Testis (tissue), 3 donors: ENCODE measurements around the gene ABCC3. TPM values are rescaled to one million over a fixed set of nuclear protein-coding genes. Genes with fewer than 3 reads are reported as not detected.
"Not testable (repeated sequence)": the region's sequence is repeated elsewhere in the genome, so short reads cannot be mapped to it uniquely, and the experiment has no call there.

ENCODE experiments used
- DNase-seq: peaks from one replicate; pipeline ENCODE4 v3.0.0-alpha.2; 2019
- H3K27ac ChIP-seq, 2 donors: fragments of 200-600 bp; sonication (generic); one replicate each; pipeline ENCODE4 v1.5.1; 2019
- H3K27me3 ChIP-seq: fragments of 200-600 bp; sonication (generic); one replicate; pipeline ENCODE4 v1.5.1; 2019
- H3K36me3 ChIP-seq: fragments of 200-600 bp; sonication (generic); one replicate; pipeline ENCODE4 v1.5.1; 2017; ENCODE audit warnings: low read depth; ENCODE audit errors: missing control alignments
- H3K4me1 ChIP-seq: fragments of 200-600 bp; sonication (generic); one replicate; pipeline ENCODE4 v1.5.1; 2019
- H3K4me3 ChIP-seq, 2 donors: fragments of 200-600 bp; sonication (generic); one replicate each; pipeline ENCODE4 v1.5.1; 2017 to 2019
- H3K9me3 ChIP-seq: fragments of 200-600 bp; sonication (generic); one replicate; pipeline ENCODE4 v1.5.1; 2017
- POLR2A ChIP-seq: fragments of 450-650 bp; IDR thresholded peaks from one replicate; pipeline ENCODE4 v1.6.1; 2017; ENCODE audit warnings: antibody characterized with exemption, mild to moderate bottlenecking, moderate library complexity
- WGBS, 2 donors: methylation state at CpG; one replicate each; pipeline ENCODE4 v1.1.5; 2018; 5-methylcytosine and 5-hydroxymethylcytosine counted together
- intact Hi-C: fragments of 100-400 bp; cut with DNase I; formaldehyde crosslinking; loops from one replicate; pipeline ENCODE4 v1.15.1; 2023; ENCODE audit warnings: low total_unique reads
- polyA plus RNA-seq: library from polyadenylated mRNA; stranded (reverse); fragments of 350-450 nt; fragmentation: Illumina TruSeq; extraction: RNeasy Lipid Tissue Mini Kit (QIAGEN cat#74804); gene quantifications from one replicate; pipeline ENCODE4 v1.2.3, GENCODE V29; 2014; ENCODE audit warnings: low read depth, low replicate concordance; ENCODE audit not compliant: insufficient read depth
- total RNA-seq, 2 donors: library from RNA; depleted of rRNA; stranded (reverse); fragments of >200 nt; gene quantifications; one replicate each; pipeline ENCODE4 v1.2.3, GENCODE V29; 2016
- TF ChIP-seq, protein P1 (sequence below), 3 experiments: fragments of 450-650 bp in 2 of 3; fragments of 200-600 bp in 1 of 3; sonication (generic) in 1 of 3; IDR thresholded peaks; one replicate each; pipeline ENCODE4 v1.5.1; 2016 to 2019; ENCODE audit warnings: antibody characterized with exemption in 3 of 3, mild to moderate bottlenecking in 2 of 3, moderate library complexity in 1 of 3

Gene ABCC3
- total and polyA plus RNA-seq, 3 donors from 2014 or later, result 10.0 to 15.4 (median 12.1) TPM

DNA sequence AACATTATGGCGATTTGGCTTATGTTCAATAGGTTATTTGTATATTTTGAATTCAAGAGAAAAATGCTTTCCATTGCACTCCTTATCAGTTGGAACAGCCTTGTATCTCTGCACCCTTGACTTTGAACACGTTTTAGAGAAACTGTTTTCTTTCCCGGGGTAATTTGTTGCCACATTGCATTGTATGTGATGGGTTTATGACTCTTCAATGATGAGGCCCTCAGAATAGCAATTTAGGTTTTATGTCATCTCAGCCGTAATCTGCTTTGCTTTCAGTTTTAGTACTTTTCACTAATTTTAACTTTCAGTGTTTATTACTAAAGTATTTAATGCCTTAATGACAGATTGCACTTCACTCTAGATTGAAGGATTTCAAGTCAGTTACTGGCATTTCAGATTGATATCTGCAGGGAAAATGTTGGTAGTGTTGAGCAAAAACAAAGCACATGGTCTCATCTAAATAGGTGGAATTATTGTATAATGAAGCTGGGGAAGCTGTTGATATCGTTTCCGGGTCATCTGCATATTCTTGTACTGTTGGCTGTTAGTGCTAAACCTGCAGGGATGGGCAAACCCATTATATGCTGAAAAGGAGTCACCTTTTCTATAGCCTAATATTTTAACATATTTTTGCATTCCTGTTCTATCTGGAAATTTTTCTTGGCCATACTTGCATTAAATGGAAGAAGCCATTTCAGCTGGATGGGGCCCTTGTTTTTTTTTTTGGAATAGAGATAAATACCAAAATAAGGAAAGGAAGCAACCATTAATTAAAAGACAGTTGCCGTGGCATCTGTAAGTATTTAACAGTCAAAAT, 86.7 kb downstream of the ABCC3 start:
- 3 to 4% methylated on average over 7 of the region's 7 CpGs for WGBS, 2 donors
- H3K4me3 ChIP-seq, result peak overlapping the region; percentile 65 to 75
- no peaks in the 10 kb centered on the region for H3K27me3 ChIP-seq
- TF ChIP-seq, protein P1, sequence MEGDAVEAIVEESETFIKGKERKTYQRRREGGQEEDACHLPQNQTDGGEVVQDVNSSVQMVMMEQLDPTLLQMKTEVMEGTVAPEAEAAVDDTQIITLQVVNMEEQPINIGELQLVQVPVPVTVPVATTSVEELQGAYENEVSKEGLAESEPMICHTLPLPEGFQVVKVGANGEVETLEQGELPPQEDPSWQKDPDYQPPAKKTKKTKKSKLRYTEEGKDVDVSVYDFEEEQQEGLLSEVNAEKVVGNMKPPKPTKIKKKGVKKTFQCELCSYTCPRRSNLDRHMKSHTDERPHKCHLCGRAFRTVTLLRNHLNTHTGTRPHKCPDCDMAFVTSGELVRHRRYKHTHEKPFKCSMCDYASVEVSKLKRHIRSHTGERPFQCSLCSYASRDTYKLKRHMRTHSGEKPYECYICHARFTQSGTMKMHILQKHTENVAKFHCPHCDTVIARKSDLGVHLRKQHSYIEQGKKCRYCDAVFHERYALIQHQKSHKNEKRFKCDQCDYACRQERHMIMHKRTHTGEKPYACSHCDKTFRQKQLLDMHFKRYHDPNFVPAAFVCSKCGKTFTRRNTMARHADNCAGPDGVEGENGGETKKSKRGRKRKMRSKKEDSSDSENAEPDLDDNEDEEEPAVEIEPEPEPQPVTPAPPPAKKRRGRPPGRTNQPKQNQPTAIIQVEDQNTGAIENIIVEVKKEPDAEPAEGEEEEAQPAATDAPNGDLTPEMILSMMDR (IDR thresholded peaks at IDR 0.05), result no peak
- TF ChIP-seq POLR2A, result no peak
- DNase-seq, result no peak
- peaks cover 32% of the 10 kb centered on the region for H3K4me1 ChIP-seq
- no peak overlapping the region for H3K27ac ChIP-seq
- no peaks in the 10 kb centered on the region for H3K36me3 ChIP-seq
- intact Hi-C loops, result no loop called here
- H3K9me3 ChIP-seq, result no peaks in the 10 kb centered on the region

DNA sequence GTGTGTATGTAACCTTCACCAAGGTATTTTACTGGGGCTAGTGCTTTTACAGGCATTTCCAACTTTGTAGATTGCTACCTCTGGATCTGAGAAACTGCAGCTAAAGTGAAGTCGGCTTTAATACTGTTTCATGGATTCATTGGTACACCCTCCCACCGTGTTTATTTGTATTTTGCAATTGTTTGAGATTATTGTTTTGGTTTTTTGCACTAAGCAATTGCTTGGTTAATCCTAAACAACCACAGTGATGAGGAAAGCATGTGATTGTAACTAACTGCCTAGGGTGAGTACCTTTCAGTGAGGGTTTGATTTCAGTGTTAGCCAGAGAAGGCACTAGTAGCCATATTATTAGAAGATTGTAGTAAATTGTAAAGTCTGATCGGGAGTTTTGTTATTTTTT, 88.1 kb downstream of the ABCC3 start:
- WGBS, 2 donors, result 17 to 34% methylated on average over 3 of the region's 3 CpGs
- Histone ChIP-seq H3K4me1 (peaks cover 33% of the 10 kb centered on the region), H3K4me3 (no peak overlapping the region)

DNA sequence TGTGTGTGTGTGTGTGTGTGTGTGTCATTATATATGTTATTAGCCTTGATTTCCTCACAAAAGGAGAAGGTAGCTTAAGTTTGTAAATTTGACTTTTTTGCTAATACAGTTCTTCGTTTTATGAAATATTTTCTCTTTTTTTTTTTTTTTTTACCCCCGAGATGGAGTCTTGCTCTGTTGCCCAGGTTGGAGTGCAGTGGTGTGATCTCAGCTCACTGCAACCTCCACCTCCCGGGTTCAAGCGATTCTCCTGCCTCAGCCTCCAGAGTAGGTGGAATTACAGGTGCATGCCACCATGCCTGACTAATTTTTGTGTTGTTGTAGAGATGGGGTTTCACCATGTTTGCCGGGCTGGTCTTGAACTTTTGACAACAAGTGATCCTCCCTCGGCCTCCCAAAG, 89.9 kb downstream of the ABCC3 start:
- H3K9me3 ChIP-seq, H3K27me3 ChIP-seq, H3K27ac ChIP-seq, H3K4me3 ChIP-seq, DNase-seq, intact Hi-C loops, H3K36me3 ChIP-seq: not testable (repeated sequence)
- 87 to 90% methylated on average over 6 of the region's 6 CpGs for whole genome bisulfite sequencing, 2 donors
- peaks cover 33% of the 10 kb centered on the region for H3K4me1 ChIP-seq

More for the DNA sequence above, 88.1 kb downstream of the ABCC3 start:
- DNase-seq, result no peak
- Histone ChIP-seq H3K9me3 (no peaks in the 10 kb centered on the region), H3K27ac (no peak overlapping the region), H3K27me3 (no peaks in the 10 kb centered on the region), H3K36me3 (no peaks in the 10 kb centered on the region)
- TF ChIP-seq POLR2A, result no peak
- intact Hi-C loops, result no loop called here

DNA sequence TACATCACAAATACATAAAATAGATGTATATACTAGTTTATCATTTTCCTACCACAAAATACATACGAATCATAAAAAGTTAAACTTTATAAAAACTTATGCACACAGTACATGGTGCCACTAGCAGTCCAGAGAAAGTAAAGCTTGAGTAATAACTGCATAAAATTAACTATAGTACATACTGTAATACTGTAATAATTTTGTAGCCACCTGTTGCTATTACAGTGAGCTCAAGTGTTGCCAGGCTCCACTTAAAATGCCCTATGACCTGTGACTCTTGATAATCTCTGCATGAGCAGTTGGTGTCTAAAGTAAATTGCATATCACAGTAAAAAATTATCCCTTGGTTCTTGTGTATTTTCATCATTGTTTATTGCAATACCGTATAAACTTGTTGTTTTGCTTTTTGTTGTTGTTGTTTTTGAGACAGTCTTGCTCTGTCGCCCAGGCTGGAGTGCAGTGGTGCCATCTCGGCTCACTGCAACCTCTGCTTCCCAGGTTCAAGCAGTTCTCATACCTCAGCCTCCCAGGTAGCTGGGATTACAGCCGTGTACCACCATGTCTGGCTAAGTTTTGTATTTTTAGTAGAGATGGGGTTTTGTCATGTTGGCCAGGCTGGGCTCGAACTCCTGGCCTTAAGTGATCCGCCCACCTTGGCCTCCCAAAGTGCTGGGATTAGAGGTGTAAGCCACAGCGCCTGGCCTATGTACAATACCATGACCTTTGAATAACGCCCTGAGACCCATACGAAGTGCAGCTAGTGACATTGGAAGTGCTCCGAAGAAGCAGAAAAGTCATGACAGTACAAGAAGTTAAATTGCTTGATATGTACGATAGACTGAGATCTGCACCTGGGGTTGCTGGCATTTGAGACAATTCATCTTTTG, 91.3 kb downstream of the ABCC3 start:
- H3K27ac ChIP-seq, result no peak overlapping the region
- H3K4me3 ChIP-seq, result no peak overlapping the region
- H3K36me3 ChIP-seq, result no peaks in the 10 kb centered on the region
- H3K9me3 ChIP-seq, result no peaks in the 10 kb centered on the region
- no peak for DNase-seq
- H3K4me1 ChIP-seq, result peaks cover 33% of the 10 kb centered on the region
- H3K27me3 ChIP-seq, result no peaks in the 10 kb centered on the region
- WGBS, 2 donors, result 60 to 67% methylated on average over 10 to 12 of the region's 12 CpGs
- intact Hi-C loops, result no loop called here
- no peak for TF ChIP-seq POLR2A
- TF ChIP-seq, protein P1 (IDR thresholded peaks at IDR 0.05), result no peak

DNA sequence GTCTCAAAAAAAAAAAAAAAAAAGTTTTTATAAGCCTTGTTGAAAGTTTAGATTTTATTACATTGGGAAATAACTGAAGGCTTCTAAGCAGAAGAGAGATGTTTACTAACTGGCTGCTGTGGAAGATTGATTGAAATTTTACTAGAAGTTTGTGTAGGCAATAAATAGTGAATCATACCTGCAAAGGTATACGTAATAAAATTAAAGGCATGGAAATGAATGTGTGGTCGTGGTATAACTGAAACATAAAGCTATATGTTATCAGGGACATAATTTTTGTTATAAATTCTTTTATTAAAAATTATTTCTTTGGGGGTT, 93.4 kb downstream of the ABCC3 start:
- no peak for DNase-seq
- Histone ChIP-seq H3K4me3 (no peak overlapping the region), H3K27me3 (no peaks in the 10 kb centered on the region), H3K9me3 (no peaks in the 10 kb centered on the region), H3K27ac (no peak overlapping the region), H3K36me3 (no peaks in the 10 kb centered on the region), H3K4me1 (peaks cover 16% of the 10 kb centered on the region)
- intact Hi-C loops, result no loop called here
- 88 to 89% methylated on average over 2 of the region's 2 CpGs for WGBS, 2 donors
- TF ChIP-seq POLR2A, result no peak
- TF ChIP-seq, protein P1 (IDR thresholded peaks at IDR 0.05), result no peak
